ENCODE measurements around the gene SLC35G6. TPM values are rescaled to one million over a fixed set of nuclear protein-coding genes. Genes with fewer than 3 reads are reported as not detected.

Gene SLC35G6
- total RNA-seq, 4 donors from 2014 or later, result not detected

DNA sequence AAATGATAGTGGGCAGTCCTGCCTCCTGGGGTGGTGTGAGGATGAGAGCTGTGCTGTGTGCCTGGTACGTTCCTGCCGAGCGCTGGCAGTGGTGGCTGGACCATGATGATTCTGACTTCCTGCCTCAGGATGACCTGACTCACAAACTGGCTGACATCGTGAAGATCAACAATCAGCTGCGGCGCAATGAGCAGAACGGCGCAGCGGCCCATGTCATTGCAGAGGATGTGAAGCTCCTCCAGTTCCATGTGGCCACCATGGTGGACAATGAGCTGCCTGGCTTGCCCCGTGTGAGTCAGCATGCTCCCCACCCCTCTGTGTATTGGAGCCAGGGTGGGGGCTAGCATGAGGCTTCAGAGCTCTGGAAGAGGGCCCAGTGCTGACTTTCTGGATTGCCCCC lies 16.0 kb downstream of the SLC35G6 start:
- Histone ChIP-seq H3K27ac (no peak overlapping the region), H3K9me3 (no peaks in the 10 kb centered on the region), H3K36me3 (peaks cover 61 to 64% of the 10 kb centered on the region in 2 donors), H3K4me3 (replicated peaks in 1 of 3) (no peak overlapping the region), H3K4me1 (peaks cover 0 to 15% of the 10 kb centered on the region in 2 donors), H3K27me3 (no peaks in the 10 kb centered on the region)
- WGBS, 2 donors, result 80 to 99% methylated on average over 1 to 9 of the region's 10 CpGs
- TF ChIP-seq POLR2A (IDR thresholded peaks at IDR 0.05), result no peak
- TF ChIP-seq, protein P1, sequence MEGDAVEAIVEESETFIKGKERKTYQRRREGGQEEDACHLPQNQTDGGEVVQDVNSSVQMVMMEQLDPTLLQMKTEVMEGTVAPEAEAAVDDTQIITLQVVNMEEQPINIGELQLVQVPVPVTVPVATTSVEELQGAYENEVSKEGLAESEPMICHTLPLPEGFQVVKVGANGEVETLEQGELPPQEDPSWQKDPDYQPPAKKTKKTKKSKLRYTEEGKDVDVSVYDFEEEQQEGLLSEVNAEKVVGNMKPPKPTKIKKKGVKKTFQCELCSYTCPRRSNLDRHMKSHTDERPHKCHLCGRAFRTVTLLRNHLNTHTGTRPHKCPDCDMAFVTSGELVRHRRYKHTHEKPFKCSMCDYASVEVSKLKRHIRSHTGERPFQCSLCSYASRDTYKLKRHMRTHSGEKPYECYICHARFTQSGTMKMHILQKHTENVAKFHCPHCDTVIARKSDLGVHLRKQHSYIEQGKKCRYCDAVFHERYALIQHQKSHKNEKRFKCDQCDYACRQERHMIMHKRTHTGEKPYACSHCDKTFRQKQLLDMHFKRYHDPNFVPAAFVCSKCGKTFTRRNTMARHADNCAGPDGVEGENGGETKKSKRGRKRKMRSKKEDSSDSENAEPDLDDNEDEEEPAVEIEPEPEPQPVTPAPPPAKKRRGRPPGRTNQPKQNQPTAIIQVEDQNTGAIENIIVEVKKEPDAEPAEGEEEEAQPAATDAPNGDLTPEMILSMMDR (IDR thresholded peaks at IDR 0.05), result no peak
- DNase-seq, result no peak
- intact Hi-C loops (cut with DNase I), result no loop called here

DNA sequence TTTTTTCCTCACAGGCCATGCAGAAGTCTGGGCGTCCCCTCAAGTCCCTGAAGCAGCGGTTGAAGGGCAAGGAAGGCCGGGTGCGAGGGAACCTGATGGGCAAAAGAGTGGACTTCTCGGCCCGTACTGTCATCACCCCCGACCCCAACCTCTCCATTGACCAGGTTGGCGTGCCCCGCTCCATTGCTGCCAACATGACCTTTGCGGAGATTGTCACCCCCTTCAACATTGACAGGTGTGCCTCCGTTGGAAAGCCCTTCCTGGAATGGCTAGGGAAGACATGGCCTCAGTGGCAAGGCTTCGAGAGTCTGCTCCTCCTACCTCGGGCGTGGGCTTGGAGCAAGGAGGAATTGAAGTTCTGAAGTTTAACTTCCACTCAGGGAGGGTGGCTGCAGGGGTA lies 16.4 kb downstream of the SLC35G6 start:
- Histone ChIP-seq H3K9me3 (no peaks in the 10 kb centered on the region), H3K36me3 (peaks cover 65 to 68% of the 10 kb centered on the region in 2 donors), H3K27me3 (no peaks in the 10 kb centered on the region), H3K4me3 (replicated peaks in 1 of 3) (no peak overlapping the region), H3K27ac (no peak overlapping the region), H3K4me1 (peaks cover 0 to 11% of the 10 kb centered on the region in 2 donors)
- WGBS, 2 donors, result 93% methylated on average over 10 to 12 of the region's 14 CpGs
- TF ChIP-seq, protein P1 (IDR thresholded peaks at IDR 0.05), result no peak
- TF ChIP-seq POLR2A (IDR thresholded peaks at IDR 0.05), result no peak
- no peak for DNase-seq
- intact Hi-C loops (cut with DNase I), result no loop called here

DNA sequence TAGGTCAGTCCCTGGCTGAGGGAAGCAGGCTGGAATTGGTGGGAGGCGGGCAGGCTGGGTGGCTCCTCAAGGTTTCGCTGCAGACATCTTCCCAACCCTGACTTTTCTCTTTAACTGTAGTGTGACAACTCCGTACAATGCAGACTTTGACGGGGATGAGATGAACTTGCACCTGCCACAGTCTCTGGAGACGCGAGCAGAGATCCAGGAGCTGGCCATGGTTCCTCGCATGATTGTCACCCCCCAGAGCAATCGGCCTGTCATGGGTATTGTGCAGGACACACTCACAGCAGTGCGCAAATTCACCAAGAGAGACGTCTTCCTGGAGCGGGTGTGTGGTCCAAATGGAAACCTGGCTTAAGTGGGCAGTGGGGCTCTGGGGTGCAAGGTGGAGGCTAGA lies 17.9 kb downstream of the SLC35G6 start:
- no peak for DNase-seq
- no peaks in the 10 kb centered on the region for H3K27me3 ChIP-seq
- TF ChIP-seq, protein P1 (IDR thresholded peaks at IDR 0.05), result no peak
- TF ChIP-seq POLR2A (IDR thresholded peaks at IDR 0.05), result no peak

DNA sequence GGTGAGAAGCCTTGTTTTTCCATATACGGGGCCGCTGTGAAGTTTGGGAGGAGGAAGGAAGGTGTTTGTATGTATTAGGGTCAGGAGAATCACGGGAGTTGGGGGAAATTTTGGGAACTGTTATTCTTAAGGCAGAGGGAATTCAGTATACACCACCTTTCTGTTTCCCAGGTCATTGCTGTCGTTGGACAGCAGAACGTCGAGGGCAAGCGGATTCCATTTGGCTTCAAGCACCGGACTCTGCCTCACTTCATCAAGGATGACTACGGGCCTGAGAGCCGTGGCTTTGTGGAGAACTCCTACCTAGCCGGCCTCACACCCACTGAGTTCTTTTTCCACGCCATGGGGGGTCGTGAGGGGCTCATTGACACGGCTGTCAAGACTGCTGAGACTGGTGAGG lies 20.5 kb downstream of the SLC35G6 start:
- WGBS, 2 donors, result 77 to 83% methylated on average over 13 of the region's 14 CpGs
- peaks cover 0 to 1% of the 10 kb centered on the region in 2 donors for H3K4me1 ChIP-seq
- TF ChIP-seq POLR2A (IDR thresholded peaks at IDR 0.05), result no peak
- TF ChIP-seq, protein P1 (IDR thresholded peaks at IDR 0.05), result no peak
- no peak overlapping the region for H3K4me3 ChIP-seq (replicated peaks in 1 of 3)
- H3K27me3 ChIP-seq, result no peaks in the 10 kb centered on the region
- H3K27ac ChIP-seq, result no peak overlapping the region
- intact Hi-C loops (cut with DNase I), result no loop called here
- no peaks in the 10 kb centered on the region for H3K9me3 ChIP-seq
- H3K36me3 ChIP-seq, result peaks cover 79 to 100% of the 10 kb centered on the region in 2 donors
- no peak for DNase-seq

More for the DNA sequence above, 17.9 kb downstream of the SLC35G6 start:
- H3K27ac ChIP-seq, result no peak overlapping the region
- intact Hi-C loops (cut with DNase I), result no loop called here
- WGBS, 2 donors, result 85 to 88% methylated on average over 11 of the region's 11 CpGs
- H3K4me1 ChIP-seq, result peaks cover 0 to 4% of the 10 kb centered on the region in 2 donors
- no peaks in the 10 kb centered on the region for H3K9me3 ChIP-seq
- H3K4me3 ChIP-seq (replicated peaks in 1 of 3), result no peak overlapping the region
- peaks cover 80 to 83% of the 10 kb centered on the region in 2 donors for H3K36me3 ChIP-seq

DNA sequence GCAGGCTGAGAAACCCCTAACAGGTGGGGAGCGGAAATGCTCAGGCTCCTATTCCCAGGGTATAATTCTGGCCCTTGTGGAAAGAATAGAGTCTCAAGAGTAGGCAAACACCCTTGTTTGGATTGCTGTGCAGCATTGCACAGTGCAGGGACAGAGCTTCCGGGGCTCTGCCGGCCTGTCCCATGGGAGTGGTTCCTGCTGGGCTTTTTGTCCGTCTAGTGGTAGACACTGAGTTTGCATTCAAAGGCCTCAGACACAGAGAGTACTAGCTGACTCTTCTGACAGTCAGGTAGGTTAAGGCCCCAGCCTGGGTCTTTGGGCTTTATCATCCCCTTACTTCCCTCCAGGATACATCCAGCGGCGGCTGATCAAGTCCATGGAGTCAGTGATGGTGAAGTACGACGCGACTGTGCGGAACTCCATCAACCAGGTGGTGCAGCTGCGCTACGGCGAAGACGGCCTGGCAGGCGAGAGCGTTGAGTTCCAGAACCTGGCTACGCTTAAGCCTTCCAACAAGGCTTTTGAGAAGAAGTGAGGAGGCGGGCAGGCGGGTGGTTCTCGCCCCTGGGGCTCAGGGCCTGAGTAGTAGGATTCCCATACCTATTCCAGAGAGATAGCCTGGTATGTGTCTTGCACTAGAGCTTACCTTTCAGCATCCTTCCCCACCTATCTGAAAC lies 21.1 kb downstream of the SLC35G6 start:
- intact Hi-C loops (cut with DNase I), result no loop called here
- peaks cover 75 to 99% of the 10 kb centered on the region in 2 donors for H3K36me3 ChIP-seq
- DNase-seq, result no peak
- TF ChIP-seq, protein P1 (IDR thresholded peaks at IDR 0.05), result no peak
- no peak for TF ChIP-seq POLR2A (IDR thresholded peaks at IDR 0.05)
- H3K4me1 ChIP-seq, result no peaks in the 10 kb centered on the region
- 92 to 98% methylated on average over 16 to 18 of the region's 20 CpGs for WGBS, 2 donors
- no peak overlapping the region for H3K27ac ChIP-seq
- H3K9me3 ChIP-seq, result no peaks in the 10 kb centered on the region
- no peak overlapping the region for H3K4me3 ChIP-seq (replicated peaks in 1 of 3)
- H3K27me3 ChIP-seq, result no peaks in the 10 kb centered on the region

Measured in thyroid gland (tissue), 4 donors.